Measurements from ENCODE around the gene MINDY4B. TPM values are rescaled to one million over a fixed set of nuclear protein-coding genes. Genes with fewer than 3 reads are reported as not detected.

Gene MINDY4B
- not detected in 2 replicates for total RNA-seq (2014; rRNA removed; shearing (Covaris generic))

DNA sequence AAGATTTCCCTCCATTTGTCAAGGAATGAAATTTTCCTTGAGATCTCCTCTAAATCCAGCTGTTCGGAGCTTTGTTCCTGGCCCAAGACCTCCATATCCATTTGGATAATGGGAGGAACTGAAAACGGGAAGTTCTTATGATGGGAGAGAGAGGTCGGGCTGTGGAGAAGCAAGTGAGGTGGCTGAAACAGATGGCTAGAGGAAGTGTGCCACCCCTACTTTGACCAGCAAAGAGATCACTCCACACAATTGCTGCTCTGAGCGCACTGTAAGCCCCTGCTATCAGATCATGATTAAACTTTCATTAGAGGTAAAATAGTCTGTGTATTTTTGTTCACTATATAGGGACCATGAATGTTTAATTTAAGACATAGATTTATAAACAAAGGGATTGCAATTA, at the start of gene MINDY4B:
MINDY4B (minus strand) TSS at position 101 of the 400 bp plus-strand sequence; CDS start at position 101, 0 bp downstream.
- no peak for DNase-seq (ENCODE audit: low read depth)

DNA sequence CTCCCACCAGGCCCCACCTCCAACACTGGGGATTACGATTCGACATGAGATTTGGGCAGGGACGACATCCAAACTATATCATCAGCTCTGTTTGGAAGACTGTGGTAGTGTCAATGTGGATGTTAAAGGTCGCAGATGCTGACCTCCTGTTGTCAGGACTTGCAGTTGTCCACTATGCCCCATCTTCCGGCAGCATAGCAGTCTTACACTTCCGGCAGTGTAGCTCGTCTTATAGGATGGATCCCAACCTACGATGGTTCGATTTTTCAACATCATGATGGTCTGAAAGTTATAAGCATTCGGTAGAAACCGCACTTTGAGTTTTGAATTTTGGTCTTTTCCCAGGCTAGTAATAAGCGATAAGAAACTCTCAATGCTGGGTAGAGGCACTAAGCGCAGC, 46.7 kb upstream of the MINDY4B start:
- DNase-seq (ENCODE audit: low read depth), result no peak

DNA sequence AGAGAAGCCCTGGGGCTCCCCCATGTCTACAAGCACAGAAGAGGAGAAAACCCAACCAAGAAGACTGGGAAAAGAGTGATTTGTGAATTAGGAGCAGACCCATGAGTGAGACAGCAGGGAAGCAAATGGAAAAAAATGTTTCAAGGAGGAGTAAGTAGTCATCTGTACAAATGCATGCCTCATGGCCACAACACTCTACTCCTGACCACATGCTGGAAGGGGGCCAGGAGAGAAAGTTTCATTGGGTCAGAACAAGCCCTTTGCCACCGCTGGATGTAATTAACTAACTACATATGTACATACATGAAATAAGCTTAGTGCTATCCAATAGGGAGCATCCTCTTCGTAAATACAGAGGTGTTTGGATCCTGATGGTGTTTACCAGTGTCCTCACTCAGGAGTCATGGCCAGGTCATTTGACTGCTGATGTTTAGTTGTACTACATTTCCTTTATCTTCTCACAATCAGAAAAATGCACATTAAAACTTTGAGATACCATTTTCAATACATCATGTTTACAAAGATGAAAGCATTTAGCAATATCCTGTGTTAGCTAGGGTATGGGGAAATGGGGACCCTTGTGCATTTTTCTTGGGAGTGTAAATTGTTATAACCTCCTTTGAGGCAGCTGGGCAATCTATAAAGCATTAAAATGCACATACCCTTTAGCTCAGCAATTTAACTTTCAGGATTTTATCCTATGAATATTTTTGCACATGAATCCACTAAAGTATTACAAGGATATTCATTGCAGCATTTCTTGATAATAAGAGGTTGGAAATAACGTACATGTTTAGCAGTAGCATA, 40.2 kb upstream of the MINDY4B start:
- DNase-seq (ENCODE audit: low read depth), result peak; percentile 80

DNA sequence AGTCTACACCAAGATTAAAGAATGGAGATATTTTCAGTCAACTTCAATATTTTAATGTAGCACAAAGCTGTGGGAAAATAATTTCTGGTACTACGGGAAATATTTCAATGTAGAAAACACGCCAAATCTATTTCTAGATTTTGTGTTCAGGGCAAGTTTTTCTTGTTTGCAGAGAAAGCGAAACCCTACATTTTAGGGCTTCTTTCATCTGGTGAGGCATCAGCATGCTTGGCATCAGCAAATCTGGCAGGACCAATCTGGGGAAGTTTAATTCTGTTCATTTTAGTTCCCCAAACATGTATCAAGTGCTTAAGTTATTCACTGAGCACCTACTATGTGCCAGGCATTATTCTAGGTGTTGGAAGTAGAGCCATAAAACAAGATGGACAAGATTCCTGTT, 37.0 kb upstream of the MINDY4B start:
- DNase-seq (ENCODE audit: low read depth), result no peak

GRCh38 chr3:150936693-150937092, 31.5 kb upstream of the MINDY4B start:
- no peak for DNase-seq (ENCODE audit: low read depth)

DNA sequence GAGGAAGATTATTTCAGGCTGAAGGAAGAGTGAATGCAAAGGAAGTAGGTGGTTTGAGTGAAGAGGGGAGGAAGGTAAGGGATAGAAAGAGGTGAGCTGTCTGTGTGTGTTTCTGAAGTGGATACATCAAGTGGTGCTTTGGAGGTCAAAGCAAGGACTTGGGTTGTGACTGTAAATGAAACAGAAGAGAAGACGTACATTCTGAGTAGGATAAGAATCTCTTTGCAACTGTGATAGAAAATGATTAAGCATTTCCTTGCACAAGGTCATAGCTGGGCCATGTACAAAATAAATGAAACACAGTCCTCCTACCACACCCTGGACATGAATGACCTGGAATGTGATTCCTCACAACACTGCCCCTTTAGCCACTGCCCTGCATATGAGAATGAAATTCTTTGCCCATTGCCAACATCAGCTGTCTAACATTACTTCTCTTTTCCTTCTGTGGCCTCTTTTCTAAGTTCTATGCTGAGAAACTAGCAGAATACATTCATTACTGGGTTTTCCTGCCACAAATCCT, 28.3 kb upstream of the MINDY4B start:
- DNase-seq (ENCODE audit: low read depth), result no peak

DNA sequence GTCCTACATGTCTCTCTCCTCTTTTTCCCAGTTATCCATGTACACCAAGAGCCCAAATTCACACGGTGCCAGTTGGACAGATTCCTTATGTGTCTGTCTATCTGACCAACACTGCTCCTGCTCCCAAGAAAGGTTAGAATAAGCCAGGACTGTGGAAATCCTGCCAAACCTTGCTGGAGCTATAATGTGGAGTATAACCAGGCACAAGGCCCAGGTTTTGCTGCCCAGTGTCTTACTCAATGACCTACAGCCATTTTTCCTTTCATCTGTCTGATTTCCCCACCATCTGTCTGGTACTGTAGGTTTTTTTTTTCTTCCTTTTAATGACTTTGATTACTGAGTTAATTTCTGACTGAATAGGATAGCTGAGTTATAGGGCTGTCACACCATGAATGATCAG, 26.5 kb upstream of the MINDY4B start:
- DNase-seq (ENCODE audit: low read depth), result no peak

DNA sequence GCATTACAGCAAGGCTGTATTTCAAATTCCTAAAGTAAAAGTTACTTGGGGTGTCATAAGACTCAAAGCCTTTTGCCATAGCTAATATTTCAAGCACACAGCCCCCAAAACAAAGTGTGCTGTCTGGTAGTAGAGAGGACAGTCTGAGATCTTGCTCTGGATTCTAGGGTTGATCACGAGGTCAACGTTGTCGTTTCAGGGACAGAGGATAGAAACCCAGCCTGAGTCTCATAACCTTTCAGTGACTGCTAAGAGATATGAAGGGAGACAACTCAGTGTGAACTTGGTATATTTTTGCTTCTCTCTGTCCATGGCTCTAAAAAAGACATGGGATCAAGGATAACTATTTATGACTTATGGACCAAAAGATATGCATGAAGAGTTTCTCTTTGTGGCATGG, 25.6 kb upstream of the MINDY4B start:
- DNase-seq (ENCODE audit: low read depth), result no peak

DNA sequence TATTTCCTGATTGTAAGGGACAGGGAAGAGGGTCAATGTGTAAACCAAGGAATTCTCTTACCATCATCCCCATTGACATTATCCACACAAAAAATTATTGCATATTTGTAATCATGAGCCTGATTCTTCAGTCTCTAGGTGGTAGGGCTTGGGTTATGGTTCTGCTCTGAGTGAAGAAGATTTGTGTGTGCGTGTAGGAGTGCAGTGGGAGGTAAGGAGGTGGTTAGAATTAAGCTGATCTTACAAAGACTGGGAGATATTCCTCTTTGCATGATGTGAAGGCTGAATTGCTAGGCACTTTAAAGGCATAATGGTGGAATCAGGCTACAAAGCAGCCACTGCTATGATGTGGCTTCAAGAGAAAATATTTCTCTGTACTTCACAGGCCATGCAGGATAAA, 23.0 kb upstream of the MINDY4B start:
- no peak for DNase-seq (ENCODE audit: low read depth)

DNA sequence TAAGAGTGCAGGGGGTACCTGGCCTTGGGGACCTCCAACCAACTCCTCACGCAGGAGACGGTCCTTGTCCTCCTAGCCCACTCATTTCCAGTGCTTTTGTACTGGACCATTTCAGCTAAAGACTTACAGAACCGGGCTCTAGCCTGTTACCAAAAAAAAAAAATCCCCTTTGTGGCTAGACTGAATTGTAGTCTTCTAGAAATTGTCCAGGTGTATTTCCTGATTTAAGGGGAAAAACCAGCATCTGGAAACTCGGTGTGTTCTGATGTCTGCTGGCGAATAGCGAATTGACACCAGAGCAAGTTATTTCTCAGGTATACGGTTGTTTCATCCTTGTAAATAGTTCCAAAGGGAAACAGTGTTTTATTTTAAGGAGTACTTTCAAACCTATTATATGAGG, 21.1 kb upstream of the MINDY4B start:
- no peak for DNase-seq (ENCODE audit: low read depth)

GRCh38 chr3:150925751-150926201, 20.5 kb upstream of the MINDY4B start:
- DNase-seq (ENCODE audit: low read depth), result peak; percentile 70

- peak; percentile 37 for DNase-seq (ENCODE audit: low read depth)
Measured at GRCh38 chr3:150922611-150923010, 17.4 kb upstream of the MINDY4B start.

- DNase-seq (ENCODE audit: low read depth), result peak; percentile 37
Measured at GRCh38 chr3:150921209-150921608, 16.0 kb upstream of the MINDY4B start.

- peak; percentile 12 for DNase-seq (ENCODE audit: low read depth)
Measured at GRCh38 chr3:150920236-150920635, 15.0 kb upstream of the MINDY4B start.

GRCh38 chr3:150917951-150918350, 12.7 kb upstream of the MINDY4B start:
- DNase-seq (ENCODE audit: low read depth), result no peak

GRCh38 chr3:150913133-150913922, 8.1 kb upstream of the MINDY4B start:
- no peak for DNase-seq (ENCODE audit: low read depth)

DNA sequence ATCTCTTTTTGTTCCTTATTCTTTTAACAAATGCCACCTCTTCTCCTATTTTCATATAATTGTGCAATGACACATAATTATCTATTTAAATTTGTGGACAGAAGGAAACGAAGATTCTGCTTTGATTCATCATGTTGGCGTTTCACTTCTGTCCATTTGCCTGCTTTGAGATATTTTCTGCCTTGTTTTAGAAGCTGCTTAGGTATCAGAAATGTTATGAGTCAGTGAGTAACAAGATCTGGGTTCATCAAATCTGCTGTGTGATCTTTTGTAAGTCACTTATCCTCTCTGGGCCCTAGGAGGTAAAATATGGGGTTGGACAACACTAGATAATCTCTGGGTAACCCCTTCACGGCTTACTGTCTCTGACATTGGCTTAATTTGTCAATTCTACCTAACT, 7.3 kb upstream of the MINDY4B start:
- DNase-seq (ENCODE audit: low read depth), result no peak

- no peak for DNase-seq (ENCODE audit: low read depth)
Measured at GRCh38 chr3:150911771-150912170, 6.5 kb upstream of the MINDY4B start.

DNA sequence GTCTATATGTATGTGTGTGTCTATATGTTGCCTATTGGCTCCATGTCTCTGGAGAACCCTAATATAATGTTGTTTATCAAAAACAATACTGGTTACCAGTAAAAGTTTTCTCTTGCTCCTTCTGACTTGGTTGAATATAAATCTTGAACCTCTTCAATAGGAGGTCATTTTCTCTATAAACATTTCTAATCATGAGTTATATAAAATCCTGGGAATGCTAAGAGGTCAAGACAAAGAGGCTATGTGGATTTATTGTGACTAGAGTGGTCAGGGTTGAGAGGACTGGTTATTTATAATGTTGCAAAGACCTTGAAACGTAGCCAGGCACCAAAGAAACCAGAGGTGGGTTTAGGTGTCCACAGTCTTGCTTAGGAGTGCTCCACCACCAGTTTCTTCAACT, 1.2 kb upstream of the MINDY4B start:
- DNase-seq (ENCODE audit: low read depth), result no peak

DNA sequence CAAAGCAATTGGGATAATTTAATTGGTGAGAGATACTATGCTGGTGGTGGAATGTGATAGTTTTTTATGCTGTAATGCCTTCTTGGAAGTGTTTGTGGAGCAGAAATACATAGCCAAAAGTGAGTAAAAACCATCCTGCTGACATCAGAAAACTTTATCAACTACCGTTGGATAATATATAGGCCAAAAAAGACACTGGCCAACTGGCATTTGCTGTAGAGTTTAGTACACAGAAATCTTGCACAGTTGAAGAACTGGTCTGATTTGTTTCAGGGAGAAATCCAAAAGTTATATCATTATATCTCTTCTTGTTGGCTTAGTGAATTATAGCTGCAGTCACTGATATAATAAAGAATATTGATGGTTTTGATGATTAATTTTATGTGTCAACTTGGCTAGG, 507 bp upstream of the MINDY4B start:
- DNase-seq (ENCODE audit: low read depth), result no peak

- no peak for DNase-seq (ENCODE audit: low read depth)
Measured at GRCh38 chr3:150902988-150903387, 2.3 kb downstream of the MINDY4B start.

DNA sequence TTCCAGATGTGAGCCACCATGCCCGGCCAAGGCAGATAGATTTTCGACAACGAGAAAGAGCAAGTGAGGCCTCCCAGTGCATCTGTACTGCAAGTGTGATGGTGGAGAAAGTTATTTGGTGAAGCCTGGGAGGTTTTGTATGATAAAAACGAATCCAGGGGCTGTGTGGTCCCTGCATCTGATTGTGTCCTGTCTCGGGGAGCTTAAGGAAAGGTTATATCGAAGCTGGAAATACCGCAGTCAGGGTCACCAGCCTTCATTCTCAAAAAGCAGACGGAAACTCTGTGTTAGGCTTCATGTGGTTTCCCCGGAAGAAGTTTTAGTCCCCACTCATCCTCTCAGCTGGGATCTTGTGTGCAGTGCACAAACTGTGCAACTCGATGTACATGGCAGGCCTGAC, 3.4 kb downstream of the MINDY4B start:
- no peak for DNase-seq (ENCODE audit: low read depth)

DNA sequence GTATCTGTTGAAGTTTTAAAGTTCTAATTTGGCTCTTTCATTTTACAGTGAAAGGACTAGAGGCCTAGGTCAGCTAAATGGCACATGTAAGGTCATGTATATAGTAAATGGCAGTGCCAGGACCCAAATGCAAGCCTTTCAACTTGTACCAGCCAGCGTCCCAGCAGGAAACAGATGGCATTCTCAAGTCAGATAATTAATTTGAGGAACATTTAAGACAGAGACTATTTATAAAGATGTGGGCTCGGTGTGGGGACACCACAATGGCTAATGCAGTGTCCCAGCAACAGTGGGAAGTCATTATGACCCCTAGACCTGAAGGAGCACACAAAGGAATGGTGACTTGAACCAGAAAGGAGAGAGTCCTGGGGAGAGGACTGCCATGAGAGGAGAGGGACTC, 6.1 kb downstream of the MINDY4B start:
- DNase-seq (ENCODE audit: low read depth), result no peak
